Uterus (tissue), 2 donors: ENCODE results near the gene HLA-DPA1.

Experiments
- CTCF ChIP-seq, 4 experiments: fragments of 200-600 bp in 2 of 4; fragments of 450-650 bp in 2 of 4; sonication (generic) in 2 of 4; IDR thresholded peaks; one replicate each; pipeline ENCODE4 v1.5.1; 2016 to 2019; ENCODE audit warnings: antibody characterized with exemption in 4 of 4, mild to moderate bottlenecking in 2 of 4, moderate library complexity in 1 of 4
- POLR2A ChIP-seq, 2 donors: fragments of 450-650 bp; IDR thresholded peaks; one replicate each; pipeline ENCODE4 v1.6.1; 2016; ENCODE audit warnings: antibody characterized with exemption in 2 of 2, mild to moderate bottlenecking in 1 of 2, moderate library complexity in 1 of 2

GRCh38 chr6:33105916-33106871 is 32.7 kb upstream of the HLA-DPA1 start:
- TF ChIP-seq CTCF (IDR thresholded peaks at IDR 0.05) = no peak
- no peak for TF ChIP-seq POLR2A (IDR thresholded peaks at IDR 0.05)
